ENCODE measurements around the gene TMEM18. TPM values are rescaled to one million over a fixed set of nuclear protein-coding genes. Genes with fewer than 3 reads are reported as not detected.

Gene TMEM18
- total RNA-seq, 4 donors from 2014 or later = 8.7 to 27.3 (median 10.2) TPM

DNA sequence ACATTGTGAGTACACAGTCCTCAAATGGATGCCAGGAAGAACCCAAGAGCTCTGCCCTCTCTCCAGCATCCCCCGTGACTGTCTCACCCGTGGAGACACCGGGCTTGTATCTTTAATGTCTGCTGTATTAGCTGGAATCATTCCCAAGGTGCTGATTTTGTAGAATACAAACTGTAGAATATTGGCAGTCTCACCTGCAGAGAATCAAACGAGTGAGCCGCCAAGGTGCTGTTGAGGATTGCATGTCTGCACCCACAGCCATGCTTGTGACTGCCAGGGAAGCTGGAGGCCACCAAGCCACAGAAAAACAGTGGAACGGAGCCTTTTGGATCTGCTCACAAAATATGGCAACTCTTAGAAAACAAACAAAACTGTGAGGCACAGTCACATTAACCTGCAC is 37.5 kb downstream of the TMEM18 start:
- WGBS = 88% methylated on average over 6 of the region's 6 CpGs
- H3K4me3 ChIP-seq = no peak overlapping the region
- TF ChIP-seq POLR2AphosphoS5 (IDR thresholded peaks at IDR 0.05) (no peak), POLR2A (IDR thresholded peaks at IDR 0.05; ENCODE audit: low read depth) (no peak), EP300 (IDR thresholded peaks at IDR 0.05) (no peak)
- TF ChIP-seq, protein P1, sequence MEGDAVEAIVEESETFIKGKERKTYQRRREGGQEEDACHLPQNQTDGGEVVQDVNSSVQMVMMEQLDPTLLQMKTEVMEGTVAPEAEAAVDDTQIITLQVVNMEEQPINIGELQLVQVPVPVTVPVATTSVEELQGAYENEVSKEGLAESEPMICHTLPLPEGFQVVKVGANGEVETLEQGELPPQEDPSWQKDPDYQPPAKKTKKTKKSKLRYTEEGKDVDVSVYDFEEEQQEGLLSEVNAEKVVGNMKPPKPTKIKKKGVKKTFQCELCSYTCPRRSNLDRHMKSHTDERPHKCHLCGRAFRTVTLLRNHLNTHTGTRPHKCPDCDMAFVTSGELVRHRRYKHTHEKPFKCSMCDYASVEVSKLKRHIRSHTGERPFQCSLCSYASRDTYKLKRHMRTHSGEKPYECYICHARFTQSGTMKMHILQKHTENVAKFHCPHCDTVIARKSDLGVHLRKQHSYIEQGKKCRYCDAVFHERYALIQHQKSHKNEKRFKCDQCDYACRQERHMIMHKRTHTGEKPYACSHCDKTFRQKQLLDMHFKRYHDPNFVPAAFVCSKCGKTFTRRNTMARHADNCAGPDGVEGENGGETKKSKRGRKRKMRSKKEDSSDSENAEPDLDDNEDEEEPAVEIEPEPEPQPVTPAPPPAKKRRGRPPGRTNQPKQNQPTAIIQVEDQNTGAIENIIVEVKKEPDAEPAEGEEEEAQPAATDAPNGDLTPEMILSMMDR (IDR thresholded peaks at IDR 0.05) = no peak
- H3K27ac ChIP-seq (replicated peaks in 1 of 4) = no peak overlapping the region
- no peaks in the 10 kb centered on the region for H3K9me3 ChIP-seq
- H3K36me3 ChIP-seq = no peaks in the 10 kb centered on the region
- intact Hi-C loops (cut with DNase I) = loop anchor here (5.0 kb wide), 1 partner anchor 392 kb away; no protein-coding TSS in a partner anchor
- peaks cover 4 to 11% (median 9%) of the 10 kb centered on the region in 4 donors for H3K4me1 ChIP-seq
- peaks cover 0 to 37% (median 0%) of the 10 kb centered on the region in 4 donors for H3K27me3 ChIP-seq
- DNase-seq (ENCODE audit: extremely low spot score) = no peak

DNA sequence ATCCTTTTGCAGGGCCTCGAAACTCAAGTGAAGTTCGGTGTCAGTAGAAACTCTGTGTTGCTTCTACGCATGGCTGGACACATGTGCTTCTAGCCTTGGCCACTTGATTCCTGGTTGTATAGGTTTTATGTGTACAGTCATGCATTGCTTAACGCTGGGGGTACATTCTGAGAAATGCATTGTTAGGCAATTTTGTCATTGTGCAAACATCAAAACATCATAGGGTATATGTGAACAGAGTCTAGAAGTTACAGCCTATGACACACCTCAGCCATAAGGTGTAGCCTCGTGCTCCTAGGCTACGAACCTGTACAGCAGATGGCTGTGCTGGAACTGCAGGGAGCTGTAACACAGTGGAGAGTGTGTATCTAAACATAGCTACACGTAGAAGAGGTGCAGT is 39.4 kb downstream of the TMEM18 start:
- H3K4me3 ChIP-seq = no peak overlapping the region
- H3K9me3 ChIP-seq = no peaks in the 10 kb centered on the region
- 58% methylated on average over 7 of the region's 7 CpGs for WGBS
- peaks cover 0 to 25% (median 0%) of the 10 kb centered on the region in 4 donors for H3K27me3 ChIP-seq
- H3K4me1 ChIP-seq = peaks cover 4 to 11% (median 9%) of the 10 kb centered on the region in 4 donors
- peak; percentile 50 for DNase-seq (ENCODE audit: extremely low spot score)
- intact Hi-C loops (cut with DNase I) = loop anchor here (5.0 kb wide), 1 partner anchor 391 kb away; no protein-coding TSS in a partner anchor
- TF ChIP-seq, protein P1 (IDR thresholded peaks at IDR 0.05) = no peak
- TF ChIP-seq EP300 (IDR thresholded peaks at IDR 0.05) (no peak), POLR2A (IDR thresholded peaks at IDR 0.05; ENCODE audit: low read depth) (no peak), POLR2AphosphoS5 (IDR thresholded peaks at IDR 0.05) (no peak)
- no peak overlapping the region for H3K27ac ChIP-seq (replicated peaks in 1 of 4)
- H3K36me3 ChIP-seq = no peaks in the 10 kb centered on the region

DNA sequence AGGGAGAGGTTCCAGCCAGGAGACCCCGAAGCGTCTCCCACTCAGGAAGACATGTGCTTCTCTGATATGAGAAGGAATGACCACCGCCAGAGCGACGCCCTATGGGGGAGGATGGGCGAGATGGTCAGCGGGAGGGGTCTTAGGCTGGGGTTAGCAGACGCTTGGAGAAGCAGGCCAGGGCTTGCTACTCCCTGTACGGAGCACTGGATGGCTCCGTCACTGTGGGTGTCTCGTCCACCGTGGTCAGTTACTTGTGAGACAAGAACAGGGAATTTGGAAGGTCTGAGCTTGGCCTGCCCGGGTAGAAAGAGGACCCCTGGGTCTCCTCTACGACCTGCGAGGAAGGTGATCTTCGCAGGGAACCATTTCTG is 39.8 kb downstream of the TMEM18 start:
- TF ChIP-seq POLR2AphosphoS5 (IDR thresholded peaks at IDR 0.05) (no peak), EP300 (IDR thresholded peaks at IDR 0.05) (no peak), POLR2A (IDR thresholded peaks at IDR 0.05; ENCODE audit: low read depth) (no peak)
- TF ChIP-seq, protein P1 (IDR thresholded peaks at IDR 0.05) = no peak
- Histone ChIP-seq H3K4me1 (peaks cover 4 to 11% (median 9%) of the 10 kb centered on the region in 4 donors), H3K27me3 (peaks cover 0 to 21% (median 0%) of the 10 kb centered on the region in 4 donors), H3K9me3 (no peaks in the 10 kb centered on the region), H3K36me3 (no peaks in the 10 kb centered on the region), H3K4me3 (no peak overlapping the region), H3K27ac (replicated peaks in 1 of 4) (no peak overlapping the region)
- intact Hi-C loops (cut with DNase I) = loop anchor here (5.0 kb wide), 1 partner anchor 390 kb away; no protein-coding TSS in a partner anchor
- 70% methylated on average over 10 of the region's 16 CpGs for WGBS
- peak; percentile 79 for DNase-seq (ENCODE audit: extremely low spot score)

DNA sequence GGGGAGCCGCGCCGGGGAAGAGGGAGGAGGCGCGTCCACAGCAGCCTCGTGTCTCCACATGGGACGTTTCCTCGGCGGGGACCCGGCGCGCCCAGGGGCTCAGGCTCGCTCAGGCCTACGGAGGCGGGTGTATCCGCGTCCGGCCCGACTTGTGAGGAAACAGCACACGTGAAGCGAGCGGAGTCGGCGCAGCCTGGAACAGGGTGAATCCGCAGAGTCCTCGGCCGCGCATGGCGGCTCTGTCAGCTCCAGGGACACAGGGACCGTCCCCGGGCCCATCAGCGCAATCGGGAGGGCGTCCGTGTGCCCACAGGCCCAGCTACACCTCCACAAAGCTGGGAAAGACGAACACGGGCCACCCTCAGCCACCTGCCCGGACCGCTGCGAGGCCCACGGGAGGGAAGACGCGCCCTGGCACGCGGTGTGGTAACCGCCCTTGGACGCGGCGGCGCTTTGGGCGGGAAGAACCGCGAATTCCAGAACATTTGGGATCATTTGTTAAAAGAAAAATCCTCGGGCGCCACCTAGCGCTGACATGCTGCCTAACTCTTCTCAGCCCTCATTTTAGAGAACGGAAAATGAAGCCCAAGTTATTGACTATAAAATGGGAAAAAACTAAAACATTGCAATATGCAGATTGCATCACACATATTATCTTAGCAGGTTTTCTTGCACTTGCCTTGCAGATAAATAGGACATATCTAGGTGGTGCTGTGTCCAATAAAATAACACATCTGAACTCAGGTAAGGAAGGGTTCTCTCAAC is 40.4 kb downstream of the TMEM18 start:
- Histone ChIP-seq H3K4me3 (peak overlapping the region; percentile 36 to 41 (median 39)), H3K36me3 (no peaks in the 10 kb centered on the region), H3K27me3 (peaks cover 0 to 17% (median 0%) of the 10 kb centered on the region in 4 donors), H3K4me1 (peaks cover 4 to 11% (median 9%) of the 10 kb centered on the region in 4 donors), H3K27ac (replicated peaks in 1 of 4) (no peak overlapping the region), H3K9me3 (peaks cover 0 to 2% (median 0%) of the 10 kb centered on the region in 4 donors)
- TF ChIP-seq POLR2AphosphoS5 (IDR thresholded peaks at IDR 0.05) = no peak
- TF ChIP-seq, protein P1 (IDR thresholded peaks at IDR 0.05) = peak; percentile 79 to 90 (median 80)
- TF ChIP-seq POLR2A (IDR thresholded peaks at IDR 0.05; ENCODE audit: low read depth) = no peak
- no peak for TF ChIP-seq EP300 (IDR thresholded peaks at IDR 0.05)
- peak; percentile 92 for DNase-seq (ENCODE audit: extremely low spot score)
- WGBS = 1% methylated on average over 19 of the region's 57 CpGs
- intact Hi-C loops (cut with DNase I) = loop anchor here (5.0 kb wide), 1 partner anchor 390 kb away; no protein-coding TSS in a partner anchor

Measured in esophagus muscularis mucosa (tissue), 4 donors.